Panc1 (cell line): Measurements from ENCODE around the gene TC2N. TPM values are rescaled to one million over a fixed set of nuclear protein-coding genes. Genes with fewer than 3 reads are reported as not detected.

ENCODE experiments used
- ATAC-seq: fragments of 200-7000 bp; cut with Tn5 transposase; 2 replicates; pipeline ENCODE4 v1.9.1; 2020; ENCODE audit warnings: mild to moderate bottlenecking, moderate library complexity
- BruUV-seq: library from RNA; stranded (reverse); fragments of 400-500 nt; replicated peaks from 2 replicates; lab custom pipeline; 2021; lab: Mats Ljungman, UMichigan
- CTCF ChIA-PET: fragments of 300-600 bp; sonication (Branson Sonifier 250); formaldehyde crosslinking; loops from one replicate; lab custom pipeline; 2022; ENCODE audit warnings: antibody characterized with exemption; lab: Charles Lee
- POLR2A ChIA-PET: fragments of 300-600 bp; sonication (Branson Sonifier 250); formaldehyde crosslinking; loops from one replicate; lab custom pipeline; 2022; ENCODE audit warnings: antibody characterized with exemption; lab: Charles Lee
- DNase-seq: peaks from one replicate; pipeline ENCODE4 v3.0.0-alpha.2; 2010; ENCODE audit warnings: low read depth, low spot score
- H3K27ac ChIP-seq: 2 replicates; pipeline ENCODE4 v1.5.1; 2011; ENCODE audit warnings: mild to moderate bottlenecking, low read length, inconsistent platforms
- H3K27me3 ChIP-seq: fragments of 200-500 bp; sonication (Bioruptor generic); 2 replicates; pipeline ENCODE4 v1.6.0; 2014; ENCODE audit warnings: low read length, inconsistent platforms; ENCODE audit not compliant: control insufficient read depth, insufficient read depth
- H3K36me3 ChIP-seq: fragments of 200-500 bp; sonication (Bioruptor generic); 2 replicates; pipeline ENCODE4 v1.5.1; 2014; ENCODE audit warnings: inconsistent platforms, mild to moderate bottlenecking, low read length, moderate library complexity; ENCODE audit not compliant: control insufficient read depth, insufficient read depth
- H3K4me1 ChIP-seq: 2 replicates; pipeline ENCODE4 v1.5.1; 2011; ENCODE audit warnings: inconsistent platforms, mild to moderate bottlenecking, low read length, moderate library complexity; ENCODE audit not compliant: control insufficient read depth, insufficient read depth
- H3K4me3 ChIP-seq, 2 experiments: 2 replicates each; pipeline ENCODE4 v1.5.1; 2011 to 2012; ENCODE audit warnings: low read depth in 2 of 2, low read length in 2 of 2, mild to moderate bottlenecking in 2 of 2, inconsistent platforms in 1 of 2, moderate library complexity in 1 of 2
- H3K9me3 ChIP-seq: fragments of 200-500 bp; sonication (Bioruptor generic); 2 replicates; pipeline ENCODE4 v1.5.1; 2014; ENCODE audit warnings: low read depth, mild to moderate bottlenecking, inconsistent platforms, low read length, moderate library complexity; ENCODE audit not compliant: control insufficient read depth, insufficient read depth
- POLR2AphosphoS5 ChIP-seq: IDR thresholded peaks from 2 replicates; pipeline ENCODE4 v1.6.1; 2012; ENCODE audit warnings: mild to moderate bottlenecking, low read depth, low read length, moderate library complexity
- SIN3A ChIP-seq: IDR thresholded peaks from 2 replicates; pipeline ENCODE4 v1.6.1; 2012; ENCODE audit warnings: low read depth, mild to moderate bottlenecking, low read length, moderate library complexity, borderline replicate concordance; ENCODE audit not compliant: insufficient read depth
- TCF7L2 ChIP-seq: IDR thresholded peaks from 2 replicates; pipeline ENCODE4 v1.6.1; 2011; ENCODE audit warnings: mild to moderate bottlenecking, low read depth, low read length, inconsistent platforms
- in situ Hi-C: cut with HindIII; loops from 2 replicates; pipeline ENCODE4 v1.10.0; 2016; ENCODE audit warnings: low sequenced_read_pairs, low pct_unique_long_range_greater_than_20kb
- intact Hi-C: fragments of 100-400 bp; cut with micrococcal nuclease; formaldehyde crosslinking; loops from one replicate; pipeline ENCODE4 v1.10.0; 2022; ENCODE audit not compliant: unreplicated experiment
- total RNA-seq: library from RNA; stranded (reverse); gene quantifications from one replicate; pipeline ENCODE4 v1.2.1, GENCODE V29; 2021; ENCODE audit not compliant: unreplicated experiment
- TF ChIP-seq, protein P1 (sequence below), 2 experiments: IDR thresholded peaks; 2 replicates each; pipeline ENCODE4 v1.6.1; 2011 to 2012; ENCODE audit warnings: low read depth in 2 of 2, control low read depth in 1 of 2, low read length in 1 of 2, mild to moderate bottlenecking in 1 of 2, moderate library complexity in 1 of 2; ENCODE audit not compliant: insufficient read depth in 1 of 2
- TF ChIP-seq, protein P2 (sequence below): fragments of 450-650 bp; IDR thresholded peaks from 2 replicates; pipeline ENCODE4 v1.5.1; 2017; ENCODE audit warnings: mild to moderate bottlenecking

TC2N gene
- total RNA-seq, 1 experiment from 2014 or later = 0.49 TPM

DNA sequence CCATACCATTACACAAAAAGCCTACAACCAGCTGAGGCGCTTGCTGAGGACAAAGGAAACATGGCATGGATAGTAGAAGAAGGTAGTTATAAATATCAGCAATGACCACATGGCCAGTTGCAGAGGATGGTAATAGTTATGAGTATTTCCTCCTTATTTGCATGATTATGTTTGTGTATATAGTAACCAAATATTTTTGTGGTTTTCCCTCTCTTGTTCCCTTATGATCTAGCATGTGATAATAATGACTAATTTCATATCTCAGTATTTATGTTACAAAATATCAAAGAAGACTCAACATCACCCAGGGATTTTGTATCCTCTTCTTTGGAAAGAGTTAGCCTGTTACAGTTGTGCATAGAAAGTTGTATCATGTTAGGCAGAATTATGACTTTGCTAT, 122.0 kb downstream of the TC2N start:
- DNase-seq = no peak
- in situ Hi-C loops = no loop called here

DNA sequence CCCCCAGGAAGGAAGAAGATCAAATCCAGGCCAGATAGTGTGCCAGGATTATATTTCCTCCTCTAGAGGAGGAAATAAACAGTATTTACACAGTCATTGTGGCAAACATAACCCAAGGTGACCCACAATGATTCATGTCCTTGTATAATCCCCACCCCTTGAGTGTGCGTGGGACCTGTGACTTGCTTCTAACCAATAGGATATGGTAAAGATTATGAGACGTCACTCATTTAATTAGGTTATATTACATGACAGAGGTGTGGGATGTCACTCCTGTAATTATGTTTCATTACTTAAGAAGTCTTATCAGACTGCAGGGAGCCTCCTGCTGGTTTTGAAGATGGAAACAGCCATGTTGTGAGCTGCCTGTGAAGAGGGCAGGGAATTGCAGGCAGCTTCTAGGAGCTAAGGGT, 123.3 kb downstream of the TC2N start:
- Histone ChIP-seq H3K4me1 (no peaks in the 10 kb centered on the region), H3K9me3 (no peaks in the 10 kb centered on the region), H3K36me3 (no peaks in the 10 kb centered on the region), H3K27me3 (no peaks in the 10 kb centered on the region; the same call in 1 of the 2 replicates), H3K4me3 (no peak overlapping the region), H3K27ac (no peak overlapping the region)
- in situ Hi-C loops (no loop called here), intact Hi-C loops (no loop called here)
- no TSS peak for BruUV-seq
- CTCF ChIA-PET = no interaction called here
- DNase-seq (no peak), ATAC-seq (no peak)
- TF ChIP-seq, protein P1, sequence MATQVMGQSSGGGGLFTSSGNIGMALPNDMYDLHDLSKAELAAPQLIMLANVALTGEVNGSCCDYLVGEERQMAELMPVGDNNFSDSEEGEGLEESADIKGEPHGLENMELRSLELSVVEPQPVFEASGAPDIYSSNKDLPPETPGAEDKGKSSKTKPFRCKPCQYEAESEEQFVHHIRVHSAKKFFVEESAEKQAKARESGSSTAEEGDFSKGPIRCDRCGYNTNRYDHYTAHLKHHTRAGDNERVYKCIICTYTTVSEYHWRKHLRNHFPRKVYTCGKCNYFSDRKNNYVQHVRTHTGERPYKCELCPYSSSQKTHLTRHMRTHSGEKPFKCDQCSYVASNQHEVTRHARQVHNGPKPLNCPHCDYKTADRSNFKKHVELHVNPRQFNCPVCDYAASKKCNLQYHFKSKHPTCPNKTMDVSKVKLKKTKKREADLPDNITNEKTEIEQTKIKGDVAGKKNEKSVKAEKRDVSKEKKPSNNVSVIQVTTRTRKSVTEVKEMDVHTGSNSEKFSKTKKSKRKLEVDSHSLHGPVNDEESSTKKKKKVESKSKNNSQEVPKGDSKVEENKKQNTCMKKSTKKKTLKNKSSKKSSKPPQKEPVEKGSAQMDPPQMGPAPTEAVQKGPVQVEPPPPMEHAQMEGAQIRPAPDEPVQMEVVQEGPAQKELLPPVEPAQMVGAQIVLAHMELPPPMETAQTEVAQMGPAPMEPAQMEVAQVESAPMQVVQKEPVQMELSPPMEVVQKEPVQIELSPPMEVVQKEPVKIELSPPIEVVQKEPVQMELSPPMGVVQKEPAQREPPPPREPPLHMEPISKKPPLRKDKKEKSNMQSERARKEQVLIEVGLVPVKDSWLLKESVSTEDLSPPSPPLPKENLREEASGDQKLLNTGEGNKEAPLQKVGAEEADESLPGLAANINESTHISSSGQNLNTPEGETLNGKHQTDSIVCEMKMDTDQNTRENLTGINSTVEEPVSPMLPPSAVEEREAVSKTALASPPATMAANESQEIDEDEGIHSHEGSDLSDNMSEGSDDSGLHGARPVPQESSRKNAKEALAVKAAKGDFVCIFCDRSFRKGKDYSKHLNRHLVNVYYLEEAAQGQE (IDR thresholded peaks at IDR 0.05; ENCODE audit: insufficient read depth in 1 of 2, low read depth in 2 of 2, low read length in 1 of 2) = no peak
- TF ChIP-seq POLR2AphosphoS5 (no peak), TCF7L2 (no peak)
- TF ChIP-seq, protein P2, sequence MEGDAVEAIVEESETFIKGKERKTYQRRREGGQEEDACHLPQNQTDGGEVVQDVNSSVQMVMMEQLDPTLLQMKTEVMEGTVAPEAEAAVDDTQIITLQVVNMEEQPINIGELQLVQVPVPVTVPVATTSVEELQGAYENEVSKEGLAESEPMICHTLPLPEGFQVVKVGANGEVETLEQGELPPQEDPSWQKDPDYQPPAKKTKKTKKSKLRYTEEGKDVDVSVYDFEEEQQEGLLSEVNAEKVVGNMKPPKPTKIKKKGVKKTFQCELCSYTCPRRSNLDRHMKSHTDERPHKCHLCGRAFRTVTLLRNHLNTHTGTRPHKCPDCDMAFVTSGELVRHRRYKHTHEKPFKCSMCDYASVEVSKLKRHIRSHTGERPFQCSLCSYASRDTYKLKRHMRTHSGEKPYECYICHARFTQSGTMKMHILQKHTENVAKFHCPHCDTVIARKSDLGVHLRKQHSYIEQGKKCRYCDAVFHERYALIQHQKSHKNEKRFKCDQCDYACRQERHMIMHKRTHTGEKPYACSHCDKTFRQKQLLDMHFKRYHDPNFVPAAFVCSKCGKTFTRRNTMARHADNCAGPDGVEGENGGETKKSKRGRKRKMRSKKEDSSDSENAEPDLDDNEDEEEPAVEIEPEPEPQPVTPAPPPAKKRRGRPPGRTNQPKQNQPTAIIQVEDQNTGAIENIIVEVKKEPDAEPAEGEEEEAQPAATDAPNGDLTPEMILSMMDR = no peak
- POLR2A ChIA-PET = no interaction called here

More for the DNA sequence above, 122.0 kb downstream of the TC2N start:
- ChIA-PET CTCF (no interaction called here), POLR2A (no interaction called here)
- Histone ChIP-seq H3K4me3 (no peak overlapping the region), H3K27ac (no peak overlapping the region), H3K36me3 (no peaks in the 10 kb centered on the region), H3K4me1 (no peaks in the 10 kb centered on the region), H3K9me3 (no peaks in the 10 kb centered on the region), H3K27me3 (no peaks in the 10 kb centered on the region)
- no peak for TF ChIP-seq POLR2AphosphoS5
- TF ChIP-seq, protein P2 = no peak
- TF ChIP-seq, protein P1 (IDR thresholded peaks at IDR 0.05; ENCODE audit: insufficient read depth in 1 of 2, low read depth in 2 of 2, low read length in 1 of 2) = no peak
- no peak for TF ChIP-seq TCF7L2
- no peak for TF ChIP-seq SIN3A
- no TSS peak for BruUV-seq
- no peak for ATAC-seq
- intact Hi-C loops = no loop called here
